Fibroblast of lung (primary cell): Measurements from ENCODE around the gene POLR2I.

Experiments
- CTCF ChIP-seq, 2 donors: IDR thresholded peaks in 1 of 2; conservative IDR thresholded peaks in 1 of 2; 1 replicate in 1 of 2; 2 replicates in 1 of 2; pipeline ENCODE4 v1.5.1; 2011 to 2012; ENCODE audit warnings: low read length in 2 of 2, control low read depth in 1 of 2, inconsistent platforms in 1 of 2, low read depth in 1 of 2, mild to moderate bottlenecking in 1 of 2
- EZH2 ChIP-seq: IDR thresholded peaks from 2 replicates; pipeline ENCODE4 v1.5.1; 2012; ENCODE audit warnings: low read length, control low read depth, mild to moderate bottlenecking; ENCODE audit errors: missing control alignments

GRCh38 chr19:36093146-36093662, 21.5 kb downstream of the POLR2I start:
- TF ChIP-seq CTCF (conservative IDR thresholded peaks at IDR 0.05 in 1 of 2, IDR thresholded peaks at IDR 0.05 in 1 of 2; ENCODE audit: low read depth in 1 of 2, low read length in 2 of 2): no peak
- TF ChIP-seq EZH2: no peak
